PC-9 (cell line): Measurements from ENCODE around the gene CRY2. TPM values are rescaled to one million over a fixed set of nuclear protein-coding genes. Genes with fewer than 3 reads are reported as not detected.

Experiments used
- BruUV-seq: library from RNA; stranded (reverse); fragments of 400-500 nt; replicated peaks from 2 replicates; lab custom pipeline; 2021; lab: Mats Ljungman, UMichigan
- CTCF ChIA-PET: fragments of 300-600 bp; sonication (Branson Sonifier 250); formaldehyde crosslinking; loops from one replicate; lab custom pipeline; 2022; ENCODE audit warnings: antibody characterized with exemption; lab: Charles Lee
- POLR2A ChIA-PET: fragments of 300-600 bp; sonication (Branson Sonifier 250); formaldehyde crosslinking; loops from one replicate; lab custom pipeline; 2022; ENCODE audit warnings: antibody characterized with exemption; ENCODE audit not compliant: unreplicated experiment; lab: Charles Lee
- DNase-seq, 2 experiments: peaks; one replicate each; pipeline versions ENCODE4 v3.0.0 to v3.0.0-alpha.2; 2015 to 2022; ENCODE audit warnings: mixed read lengths in 1 of 2
- H2AFZ ChIP-seq: fragments of 200-600 bp; sonication (generic); 2 replicates; pipeline ENCODE4 v1.8.1; 2017; ENCODE audit warnings: antibody characterized with exemption
- H3F3A ChIP-seq: fragments of 200-600 bp; sonication (generic); 2 replicates; pipeline ENCODE4 v1.8.1; 2017; ENCODE audit warnings: antibody characterized with exemption, mild to moderate bottlenecking, low read depth; ENCODE audit not compliant: insufficient read depth
- H3K27ac ChIP-seq: fragments of 200-600 bp; sonication (generic); 2 replicates; pipeline ENCODE4 v1.6.1; 2016; ENCODE audit warnings: mixed run types
- H3K27me3 ChIP-seq: fragments of 200-600 bp; sonication (generic); 2 replicates; pipeline ENCODE4 v1.6.1; 2016; ENCODE audit warnings: low read depth, mixed run types; ENCODE audit not compliant: insufficient read depth
- H3K36me3 ChIP-seq: fragments of 200-600 bp; sonication (generic); 2 replicates; pipeline ENCODE4 v1.6.1; 2016; ENCODE audit warnings: low read depth, mixed run types
- H3K4me1 ChIP-seq: fragments of 200-600 bp; sonication (generic); replicated peaks from 2 replicates; pipeline ENCODE4 v1.6.1; 2016; ENCODE audit warnings: mixed run types; ENCODE audit not compliant: insufficient read depth
- H3K4me2 ChIP-seq: fragments of 200-600 bp; sonication (generic); 2 replicates; pipeline ENCODE4 v1.6.1; 2017; ENCODE audit warnings: mixed run types
- H3K4me3 ChIP-seq: fragments of 200-600 bp; sonication (generic); 2 replicates; pipeline ENCODE4 v1.6.1; 2016; ENCODE audit warnings: mixed run types
- H3K79me2 ChIP-seq: fragments of 200-600 bp; sonication (generic); 2 replicates; pipeline ENCODE4 v1.6.1; 2017; ENCODE audit warnings: low read depth, mixed run types
- H3K9me2 ChIP-seq: fragments of 200-600 bp; sonication (generic); 2 replicates; pipeline ENCODE4 v1.8.1; 2017; ENCODE audit warnings: mild to moderate bottlenecking; ENCODE audit not compliant: insufficient read depth
- H3K9me3 ChIP-seq: fragments of 200-600 bp; sonication (generic); 2 replicates; pipeline ENCODE4 v1.8.1; 2016; ENCODE audit warnings: low read depth; ENCODE audit not compliant: insufficient read depth
- H4K20me1 ChIP-seq: fragments of 200-600 bp; sonication (generic); 2 replicates; pipeline ENCODE4 v1.8.1; 2017; ENCODE audit not compliant: insufficient read depth
- CTCF ChIP-seq: fragments of 200-600 bp; sonication (generic); conservative IDR thresholded peaks from 2 replicates; pipeline ENCODE4 v1.6.1; 2017; ENCODE audit warnings: mixed run types, antibody characterized with exemption, mild to moderate bottlenecking, moderate library complexity
- EZH2 ChIP-seq: fragments of 200-600 bp; sonication (generic); IDR thresholded peaks from 2 replicates; pipeline ENCODE4 v1.8.0; 2017; ENCODE audit warnings: antibody characterized with exemption, low read depth
- intact Hi-C: fragments of 100-400 bp; cut with micrococcal nuclease; formaldehyde crosslinking; loops from one replicate; pipeline ENCODE4 v1.10.0; 2022; ENCODE audit not compliant: unreplicated experiment
- total RNA-seq: library from RNA; stranded (reverse); gene quantifications from 2 replicates; pipeline ENCODE4 v1.2.3, GENCODE V29; 2021

Gene CRY2
- total RNA-seq, 1 experiment from 2014 or later, result 17.5 TPM

GRCh38 chr11:45913942-45914635, 66.8 kb downstream of the CRY2 start:
- TF ChIP-seq CTCF (no peak), EZH2 (no peak)
- CTCF ChIA-PET, result no interaction called here

GRCh38 chr11:45915446-45915845, 68.2 kb downstream of the CRY2 start:
- Histone ChIP-seq H3K9me3 (no peaks in the 10 kb centered on the region), H3K9me2 (no peaks in the 10 kb centered on the region), H2AFZ (no peak overlapping the region), H3K79me2 (peaks cover 18% of the 10 kb centered on the region), H3K36me3 (0 out of 2 replicates have a peak, but pooled peaks cover 8% of the 10 kb centered on the region), H3K4me3 (no peak overlapping the region), H3K4me2 (no peak overlapping the region), H4K20me1 (no peaks in the 10 kb centered on the region), H3K27ac (no peak overlapping the region), H3F3A (peaks cover 15% of the 10 kb centered on the region; the same call in 1 of the 2 replicates), H3K27me3 (no peaks in the 10 kb centered on the region), H3K4me1 (peaks cover 9% of the 10 kb centered on the region; the same call in 1 of the 2 replicates)
- POLR2A ChIA-PET, result no interaction called here
- CTCF ChIA-PET, result interaction anchor here (0.6 kb wide), 1 partner anchor 1040 kb away, joined by 3 read pairs; no protein-coding TSS in a partner anchor
- intact Hi-C loops, result loop anchor here (5.0 kb wide), 1 partner anchor 68 kb away; the partner anchor contains the start of gene CRY2
- TF ChIP-seq EZH2 (no peak), CTCF (no peak)
- no peak for DNase-seq
- BruUV-seq, result no TSS peak

More at GRCh38 chr11:45913942-45914635, 66.8 kb downstream of the CRY2 start:
- Histone ChIP-seq H3K36me3 (0 out of 2 replicates have a peak, but pooled peaks cover 8% of the 10 kb centered on the region), H3K4me3 (no peak overlapping the region), H3F3A (peaks cover 10% of the 10 kb centered on the region; the same call in 1 of the 2 replicates), H2AFZ (no peak overlapping the region), H3K27ac (no peak overlapping the region), H3K79me2 (peaks cover 18% of the 10 kb centered on the region), H3K9me2 (no peaks in the 10 kb centered on the region), H3K9me3 (no peaks in the 10 kb centered on the region), H3K4me1 (peaks cover 9% of the 10 kb centered on the region; the same call in 1 of the 2 replicates), H4K20me1 (no peaks in the 10 kb centered on the region), H3K4me2 (no peak overlapping the region), H3K27me3 (no peaks in the 10 kb centered on the region)
- no peak for DNase-seq
- intact Hi-C loops, result no loop called here
- BruUV-seq, result no TSS peak
- POLR2A ChIA-PET, result no interaction called here

GRCh38 chr11:45917286-45917622, 70.0 kb downstream of the CRY2 start:
- peaks cover 19% of the 10 kb centered on the region; the same call in 1 of the 2 replicates for H3F3A ChIP-seq
- peak overlapping the region; percentile 85 for H3K4me2 ChIP-seq
- H3K9me3 ChIP-seq, result no peaks in the 10 kb centered on the region
- BruUV-seq, result TSS peak; percentile 61
- peak overlapping the region; percentile 51 for H3K27ac ChIP-seq
- 0 out of 2 replicates have a peak, but pooled peaks cover 8% of the 10 kb centered on the region for H3K36me3 ChIP-seq
- H3K79me2 ChIP-seq, result peaks cover 18% of the 10 kb centered on the region
- no peaks in the 10 kb centered on the region for H3K9me2 ChIP-seq
- H3K4me3 ChIP-seq, result peak overlapping the region; percentile 96
- peaks cover 9% of the 10 kb centered on the region; the same call in 1 of the 2 replicates for H3K4me1 ChIP-seq
- H4K20me1 ChIP-seq, result no peaks in the 10 kb centered on the region
- TF ChIP-seq CTCF (no peak), EZH2 (no peak)
- peak overlapping the region; percentile 87 for H2AFZ ChIP-seq
- intact Hi-C loops, result loop anchor here (5.0 kb wide), 1 partner anchor 70 kb away; the partner anchor contains the start of gene CRY2
- DNase-seq, result no peak
- no peaks in the 10 kb centered on the region for H3K27me3 ChIP-seq
- ChIA-PET CTCF (no interaction called here), POLR2A (interaction anchor here (0.7 to 1.1 kb wide), 2 partner anchors 11 to 378 kb away, joined by 3 to 6 read pairs; no protein-coding TSS in a partner anchor)
